SK-N-SH (cell line): ENCODE measurements around the gene NSRP1.

Experiments
- CHD2 ChIP-seq: fragments of 150-350 bp; IDR thresholded peaks from 2 replicates; pipeline ENCODE4 v1.6.1; 2018; ENCODE audit warnings: low read length; ENCODE audit not compliant: partially characterized antibody
- MAX ChIP-seq: IDR thresholded peaks from 2 replicates; pipeline ENCODE4 v1.4.0; 2012; ENCODE audit warnings: low read depth
- RAD21 ChIP-seq: IDR thresholded peaks from 2 replicates; pipeline ENCODE4 v1.6.1; 2012; ENCODE audit warnings: mild to moderate bottlenecking, low read length
- TF ChIP-seq, protein P1 (sequence below): fragments of 200-600 bp; sonication (generic); IDR thresholded peaks from 2 replicates; pipeline ENCODE4 v1.6.1; 2017; ENCODE audit warnings: antibody characterized with exemption, mild to moderate bottlenecking, moderate library complexity

DNA sequence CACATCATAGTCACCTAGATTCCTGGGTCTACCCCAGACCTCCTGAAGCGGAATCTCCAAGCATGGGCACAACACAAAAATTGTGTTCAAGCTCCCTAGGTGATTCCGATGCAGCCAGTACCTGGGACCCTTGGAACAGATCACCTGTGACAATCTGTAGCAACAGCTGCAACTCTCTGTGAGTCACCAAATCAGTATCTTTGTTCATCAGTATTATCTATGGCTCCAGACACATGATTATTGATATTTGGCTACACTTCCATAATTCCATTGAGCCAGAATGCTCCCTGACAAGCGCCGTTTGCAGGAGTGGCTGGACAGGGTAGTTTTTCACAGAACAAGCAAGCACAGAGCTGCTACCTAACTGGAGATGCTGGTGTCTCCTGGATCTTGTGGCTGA is 102.7 kb downstream of the NSRP1 start:
- TF ChIP-seq MAX (no peak), CHD2 (no peak), RAD21 (no peak)
- TF ChIP-seq, protein P1, sequence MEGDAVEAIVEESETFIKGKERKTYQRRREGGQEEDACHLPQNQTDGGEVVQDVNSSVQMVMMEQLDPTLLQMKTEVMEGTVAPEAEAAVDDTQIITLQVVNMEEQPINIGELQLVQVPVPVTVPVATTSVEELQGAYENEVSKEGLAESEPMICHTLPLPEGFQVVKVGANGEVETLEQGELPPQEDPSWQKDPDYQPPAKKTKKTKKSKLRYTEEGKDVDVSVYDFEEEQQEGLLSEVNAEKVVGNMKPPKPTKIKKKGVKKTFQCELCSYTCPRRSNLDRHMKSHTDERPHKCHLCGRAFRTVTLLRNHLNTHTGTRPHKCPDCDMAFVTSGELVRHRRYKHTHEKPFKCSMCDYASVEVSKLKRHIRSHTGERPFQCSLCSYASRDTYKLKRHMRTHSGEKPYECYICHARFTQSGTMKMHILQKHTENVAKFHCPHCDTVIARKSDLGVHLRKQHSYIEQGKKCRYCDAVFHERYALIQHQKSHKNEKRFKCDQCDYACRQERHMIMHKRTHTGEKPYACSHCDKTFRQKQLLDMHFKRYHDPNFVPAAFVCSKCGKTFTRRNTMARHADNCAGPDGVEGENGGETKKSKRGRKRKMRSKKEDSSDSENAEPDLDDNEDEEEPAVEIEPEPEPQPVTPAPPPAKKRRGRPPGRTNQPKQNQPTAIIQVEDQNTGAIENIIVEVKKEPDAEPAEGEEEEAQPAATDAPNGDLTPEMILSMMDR: no peak
